Measurements from ENCODE around the gene TATDN3. TPM values are rescaled to one million over a fixed set of nuclear protein-coding genes. Genes with fewer than 3 reads are reported as not detected.

The TATDN3 gene
- total RNA-seq, 1 donor from 2014 or later, result 12.1 TPM

GRCh38 chr1:212852105-212852688, 60.5 kb downstream of the TATDN3 start:
- Mint-ChIP-seq H3K4me1 (ENCODE audit: low read depth) (no peaks in the 10 kb centered on the region), H3K9me3 (ENCODE audit: low read depth) (no peaks in the 10 kb centered on the region), H3K27ac (no peak overlapping the region), H3K27me3 (no peaks in the 10 kb centered on the region), H3K4me3 (ENCODE audit: low read depth) (no peak overlapping the region), H3K36me3 (ENCODE audit: insufficient read depth) (peaks cover 4% of the 10 kb centered on the region)
- no peak for DNase-seq (ENCODE audit: low spot score, unreplicated experiment)
- TF ChIP-seq CTCF (IDR thresholded peaks at IDR 0.05; ENCODE audit: unreplicated experiment), result no peak

GRCh38 chr1:212853658-212854057, 62.0 kb downstream of the TATDN3 start:
- Mint-ChIP-seq H3K9me3 (ENCODE audit: low read depth) (no peaks in the 10 kb centered on the region), H3K27me3 (no peaks in the 10 kb centered on the region), H3K36me3 (ENCODE audit: insufficient read depth) (peaks cover 4% of the 10 kb centered on the region), H3K27ac (no peak overlapping the region), H3K4me3 (ENCODE audit: low read depth) (no peak overlapping the region), H3K4me1 (ENCODE audit: low read depth) (no peaks in the 10 kb centered on the region)
- DNase-seq (ENCODE audit: low spot score, unreplicated experiment), result no peak
- TF ChIP-seq CTCF (IDR thresholded peaks at IDR 0.05; ENCODE audit: unreplicated experiment), result no peak

- peak overlapping the region; percentile 45 for H3K27ac Mint-ChIP-seq
Observed at GRCh38 chr1:212856755-212857154, 65.1 kb downstream of the TATDN3 start.

GRCh38 chr1:212857992-212858460, 66.3 kb downstream of the TATDN3 start, which contains the start of gene FLVCR1:
Gene FLVCR1, plus strand, starts transcription at chr1:212858275. Its CDS starts 178 bp downstream, at chr1:212858453.
- Mint-ChIP-seq H3K27ac (peak within 1 kb of the TSS; percentile 98), H3K27me3 (no peaks in the 10 kb centered on the region), H3K36me3 (ENCODE audit: insufficient read depth) (peaks cover 2% of the 10 kb centered on the region), H3K4me1 (ENCODE audit: low read depth) (peaks cover 3% of the 10 kb centered on the region), H3K4me3 (ENCODE audit: low read depth) (no peak within 1 kb of the TSS), H3K9me3 (ENCODE audit: low read depth) (no peaks in the 10 kb centered on the region)
- DNase-seq (ENCODE audit: low spot score, unreplicated experiment), result peak; percentile 96
- TF ChIP-seq CTCF (IDR thresholded peaks at IDR 0.05; ENCODE audit: unreplicated experiment), result no peak

More at GRCh38 chr1:212856755-212857154, 65.1 kb downstream of the TATDN3 start:
- Mint-ChIP-seq H3K4me1 (ENCODE audit: low read depth) (peaks cover 3% of the 10 kb centered on the region), H3K9me3 (ENCODE audit: low read depth) (no peaks in the 10 kb centered on the region), H3K36me3 (ENCODE audit: insufficient read depth) (peaks cover 4% of the 10 kb centered on the region), H3K27me3 (no peaks in the 10 kb centered on the region), H3K4me3 (ENCODE audit: low read depth) (no peak overlapping the region)
- DNase-seq (ENCODE audit: low spot score, unreplicated experiment), result no peak
- no peak for TF ChIP-seq CTCF (IDR thresholded peaks at IDR 0.05; ENCODE audit: unreplicated experiment)

GRCh38 chr1:212858461-212859265, 67.0 kb downstream of the TATDN3 start:
- peak; percentile 30 for DNase-seq (ENCODE audit: low spot score, unreplicated experiment)
- Mint-ChIP-seq H3K36me3 (ENCODE audit: insufficient read depth) (peaks cover 1% of the 10 kb centered on the region), H3K4me3 (ENCODE audit: low read depth) (no peak overlapping the region)

More at GRCh38 chr1:212858461-212859265, 67.0 kb downstream of the TATDN3 start:
- Mint-ChIP-seq H3K9me3 (ENCODE audit: low read depth) (no peaks in the 10 kb centered on the region), H3K4me1 (ENCODE audit: low read depth) (peaks cover 3% of the 10 kb centered on the region), H3K27me3 (no peaks in the 10 kb centered on the region), H3K27ac (peak overlapping the region; percentile 98)
- no peak for TF ChIP-seq CTCF (IDR thresholded peaks at IDR 0.05; ENCODE audit: unreplicated experiment)
